H1 (cell line): ENCODE data around the gene ARMC10. TPM values are rescaled to one million over a fixed set of nuclear protein-coding genes. Genes with fewer than 3 reads are reported as not detected.
"Not testable (repeated sequence)": the region's sequence is repeated elsewhere in the genome, so short reads cannot be mapped to it uniquely, and the experiment has no call there.

ENCODE experiments used
- CTCF ChIA-PET: fragments of 300-600 bp; sonication (Branson Sonifier 250); formaldehyde crosslinking; loops from one replicate; lab custom pipeline; 2021; ENCODE audit not compliant: partially characterized antibody; lab: Charles Lee
- POLR2A ChIA-PET: fragments of 300-600 bp; sonication (Branson Sonifier 250); formaldehyde crosslinking; loops from one replicate; lab custom pipeline; 2021; ENCODE audit warnings: inconsistent platforms; ENCODE audit not compliant: partially characterized antibody; lab: Charles Lee
- DNase-seq, 2 experiments: peaks; one replicate each; pipeline versions ENCODE4 v3.0.0 to v3.0.0-alpha.2; 2010 to 2022; ENCODE audit warnings: low spot score in 2 of 2, low read depth in 1 of 2, mixed read lengths in 1 of 2
- FAIRE-seq: peaks from 2 replicates; lab custom pipeline; 2011; peaks lifted over from hg19 to GRCh38; lab: Jason Lieb, UNC
- H2AFZ ChIP-seq: 2 replicates; pipeline ENCODE4 v1.8.1; 2012; ENCODE audit warnings: low read length, inconsistent platforms
- H2AK5ac ChIP-seq: 2 replicates; pipeline ENCODE4 v1.6.1; 2013; ENCODE audit warnings: low read depth, low read length
- H2BK120ac ChIP-seq: replicated peaks from 2 replicates; pipeline ENCODE3; 2013; ENCODE audit warnings: low read depth, low read length, inconsistent platforms
- H2BK12ac ChIP-seq: 2 replicates; pipeline ENCODE4 v1.6.1; 2013; ENCODE audit warnings: low read depth, low read length
- H2BK15ac ChIP-seq: 2 replicates; pipeline ENCODE4 v1.6.1; 2013; ENCODE audit warnings: low read length
- H2BK20ac ChIP-seq: 2 replicates; pipeline ENCODE4 v1.6.1; 2013; ENCODE audit warnings: low read length
- H2BK5ac ChIP-seq: 2 replicates; pipeline ENCODE4 v1.6.1; 2013; ENCODE audit warnings: low read depth, low read length
- H3K14ac ChIP-seq: 2 replicates; pipeline ENCODE4 v1.6.1; 2013; ENCODE audit warnings: inconsistent platforms; ENCODE audit not compliant: insufficient read length
- H3K18ac ChIP-seq: 2 replicates; pipeline ENCODE4 v1.6.1; 2013; ENCODE audit warnings: low read length; ENCODE audit errors: extremely low read depth
- H3K23ac ChIP-seq: 2 replicates; pipeline ENCODE4 v1.6.1; 2013; ENCODE audit warnings: inconsistent platforms; ENCODE audit not compliant: insufficient read length
- H3K23me2 ChIP-seq: 2 replicates; pipeline ENCODE4 v1.6.1; 2013; ENCODE audit warnings: low read depth, low read length
- H3K27ac ChIP-seq: 2 replicates; pipeline ENCODE4 v1.6.1; 2011; ENCODE audit warnings: low read depth, low read length, inconsistent platforms
- H3K27me3 ChIP-seq, 4 experiments: replicated peaks in 1 of 4; 1 replicate in 1 of 4; 2 replicates in 3 of 4; pipeline versions ENCODE4 v1.6.1 to v1.8.1; 2011 to 2013; ENCODE audit warnings: low read length in 3 of 4, mild to moderate bottlenecking in 3 of 4, inconsistent platforms in 2 of 4, mixed read lengths in 2 of 4, moderate library complexity in 1 of 4; ENCODE audit not compliant: control insufficient read depth in 3 of 4, insufficient read depth in 3 of 4; ENCODE audit errors: extremely low read depth in 1 of 4
- H3K36me3 ChIP-seq, 4 experiments: 2 replicates each; pipeline versions ENCODE4 v1.6.1 to v1.8.1; 2011 to 2013; ENCODE audit warnings: mild to moderate bottlenecking in 4 of 4, low read length in 3 of 4, moderate library complexity in 2 of 4, control low read depth in 1 of 4, inconsistent platforms in 1 of 4; ENCODE audit not compliant: insufficient read depth in 4 of 4, control insufficient read depth in 2 of 4
- H3K4ac ChIP-seq: replicated peaks from 2 replicates; pipeline ENCODE3; 2013; ENCODE audit warnings: low read length, low read depth, mixed read lengths, inconsistent platforms; ENCODE audit not compliant: insufficient read length
- H3K4me1 ChIP-seq, 4 experiments: replicated peaks in 1 of 4; 1 replicate in 1 of 4; 2 replicates in 3 of 4; pipeline versions ENCODE4 v1.6.1 to v1.8.1; 2011 to 2013; ENCODE audit warnings: low read length in 3 of 4, inconsistent platforms in 2 of 4, mixed read lengths in 1 of 4; ENCODE audit not compliant: insufficient read depth in 4 of 4, control insufficient read depth in 3 of 4
- H3K4me2 ChIP-seq, 2 experiments: 2 replicates each; pipeline versions ENCODE4 v1.6.1 to v1.8.1; 2011 to 2013; ENCODE audit warnings: low read depth in 2 of 2, low read length in 2 of 2, control low read depth in 1 of 2, inconsistent platforms in 1 of 2, mild to moderate bottlenecking in 1 of 2; ENCODE audit not compliant: insufficient read depth in 1 of 2
- H3K4me3 ChIP-seq, 4 experiments: fragments of 200-600, 300-600 bp in 1 of 4; sonication (generic), shearing (Covaris generic), sonication (Bioruptor Twin) in 1 of 4; 2 replicates each; pipeline versions ENCODE4 v1.5.1 to v1.8.1; 2011 to 2016; ENCODE audit warnings: low read length in 4 of 4, low read depth in 3 of 4, control low read depth in 2 of 4, inconsistent platforms in 2 of 4, mild to moderate bottlenecking in 2 of 4, mixed read lengths in 1 of 4, moderate library complexity in 1 of 4; ENCODE audit not compliant: insufficient read depth in 2 of 4; ENCODE audit errors: extremely low read depth in 1 of 4
- H3K56ac ChIP-seq: replicated peaks from 2 replicates; pipeline ENCODE3; 2013; ENCODE audit warnings: low read depth, mild to moderate bottlenecking, mixed read lengths, low read length, inconsistent platforms; ENCODE audit not compliant: insufficient read length
- H3K79me1 ChIP-seq: 2 replicates; pipeline ENCODE4 v1.6.1; 2013; ENCODE audit warnings: low read depth, low read length, control low read depth
- H3K79me2 ChIP-seq, 2 experiments: 2 replicates each; pipeline versions ENCODE4 v1.6.1 to v1.8.1; 2012 to 2013; ENCODE audit warnings: low read length in 2 of 2, mild to moderate bottlenecking in 2 of 2, inconsistent platforms in 1 of 2; ENCODE audit not compliant: insufficient read depth in 2 of 2, control insufficient read depth in 1 of 2
- H3K9ac ChIP-seq, 4 experiments: replicated peaks in 1 of 4; 1 replicate in 1 of 4; 2 replicates in 3 of 4; pipeline versions ENCODE4 v1.6.1 to v1.8.1; 2011 to 2013; ENCODE audit warnings: low read depth in 3 of 4, low read length in 3 of 4, control low read depth in 2 of 4, mild to moderate bottlenecking in 2 of 4, moderate library complexity in 2 of 4, inconsistent platforms in 1 of 4; ENCODE audit errors: extremely low read depth in 1 of 4
- H3K9me3 ChIP-seq, 2 experiments: 2 replicates each; pipeline versions ENCODE4 v1.6.1 to v1.8.1; 2012 to 2013; ENCODE audit warnings: mild to moderate bottlenecking in 2 of 2, moderate library complexity in 2 of 2, control low read depth in 1 of 2, inconsistent platforms in 1 of 2, low read depth in 1 of 2, low read length in 1 of 2, mixed read lengths in 1 of 2; ENCODE audit not compliant: insufficient read depth in 2 of 2
- H4K20me1 ChIP-seq, 2 experiments: replicated peaks in 1 of 2; 2 replicates each; pipeline versions ENCODE3 to v1.8.1; 2011 to 2013; ENCODE audit warnings: inconsistent platforms in 2 of 2, low read length in 2 of 2, mild to moderate bottlenecking in 1 of 2; ENCODE audit not compliant: insufficient read depth in 2 of 2, control insufficient read depth in 1 of 2
- H4K5ac ChIP-seq: 2 replicates; pipeline ENCODE4 v1.6.1; 2013; ENCODE audit warnings: low read length, low read depth, mixed read lengths, inconsistent platforms; ENCODE audit not compliant: insufficient read length
- H4K8ac ChIP-seq: 2 replicates; pipeline ENCODE4 v1.8.0; 2013; ENCODE audit warnings: mild to moderate bottlenecking, moderate library complexity, low read length, inconsistent platforms; ENCODE audit not compliant: insufficient read depth; ENCODE audit errors: extremely low read depth
- H4K91ac ChIP-seq: replicated peaks from 2 replicates; pipeline ENCODE3; 2013; ENCODE audit warnings: low read length, mixed read lengths, inconsistent platforms; ENCODE audit not compliant: insufficient read length
- WGBS, 2 experiments: shearing (Covaris generic) in 1 of 2; methylation state at CpG; one replicate each; pipeline versions ENCODE4 v1.1.6 to v1.1.7; 2013 to 2015; ENCODE audit warnings: low lambda C conversion rate in 2 of 2, mixed read lengths in 2 of 2, inconsistent platforms in 1 of 2, low coverage in 1 of 2, missing lambda C conversion rate in 1 of 2; ENCODE audit not compliant: insufficient replicate concordance in 2 of 2, insufficient coverage in 1 of 2, insufficient read length in 1 of 2; ENCODE audit errors: extremely low coverage in 1 of 2, missing lambda C conversion rate in 1 of 2; 5-methylcytosine and 5-hydroxymethylcytosine counted together
- polyA plus RNA-seq, 7 experiments: library from polyadenylated mRNA; depleted of rRNA in 3 of 7; stranded (reverse) in 5 of 7; unstranded in 2 of 7; fragments of >200 nt in 5 of 7; fragments of 200-250 nt in 2 of 7; gene quantifications; 1 replicate in 5 of 7; 2 replicates in 1 of 7; 4 replicates in 1 of 7; pipeline versions ENCODE4 v1.2.1 to v1.2.3, GENCODE V29; 2011 to 2013; ENCODE audit warnings: missing spikeins in 2 of 7, mixed read lengths in 2 of 7
- total RNA-seq: library from RNA; stranded (reverse); fragmentation: NEBNext Ultra II Directional; extraction: Animal tissue kit (Norgen Biotek cat#: 25700); gene quantifications from 2 replicates; pipeline ENCODE4 v1.2.1, GENCODE V29; 2021

ARMC10 gene
- total and polyA plus RNA-seq, 2 of the 8 experiments (the other 6 are each of a cell fraction or from before 2014, with no cell fraction given) = 16.4 to 44.3 TPM

- H3K4me1 ChIP-seq, CTCF ChIA-PET, H3K4me3 ChIP-seq, H4K91ac ChIP-seq, H4K8ac ChIP-seq, H3K79me2 ChIP-seq, H3K4ac ChIP-seq, H3K23me2 ChIP-seq, H2AFZ ChIP-seq, H2BK12ac ChIP-seq, H3K9ac ChIP-seq, H3K14ac ChIP-seq, H3K9me3 ChIP-seq, H4K5ac ChIP-seq, H3K79me1 ChIP-seq, DNase-seq, H2BK120ac ChIP-seq, H2BK5ac ChIP-seq, H2BK20ac ChIP-seq, H2AK5ac ChIP-seq, H4K20me1 ChIP-seq, H3K27ac ChIP-seq, H3K23ac ChIP-seq, FAIRE-seq, H3K18ac ChIP-seq, H3K56ac ChIP-seq, H3K27me3 ChIP-seq, H2BK15ac ChIP-seq, H3K4me2 ChIP-seq, POLR2A ChIA-PET: not testable (repeated sequence)
- WGBS, 2 experiments = 96% methylated on average over 1 of the region's 2 CpGs; no CpG with 5 or more reads in 1 of the 2 experiments
- H3K36me3 ChIP-seq = peaks cover 0 to 21% (median 4%) of the 10 kb centered on the region in 4 experiments; a peak in 5 of 8 replicates
Measured at GRCh38 chr7:103095558-103095957, 20.6 kb downstream of the ARMC10 start.
